GM15510 (cell line): ENCODE data around the gene SELP.

Source experiments
- POLR2A ChIP-seq: IDR thresholded peaks from 3 replicates; pipeline ENCODE4 v1.6.1; 2011; ENCODE audit warnings: borderline replicate concordance; ENCODE audit not compliant: insufficient read length; ENCODE audit errors: extremely low read depth

Gene SELP

DNA sequence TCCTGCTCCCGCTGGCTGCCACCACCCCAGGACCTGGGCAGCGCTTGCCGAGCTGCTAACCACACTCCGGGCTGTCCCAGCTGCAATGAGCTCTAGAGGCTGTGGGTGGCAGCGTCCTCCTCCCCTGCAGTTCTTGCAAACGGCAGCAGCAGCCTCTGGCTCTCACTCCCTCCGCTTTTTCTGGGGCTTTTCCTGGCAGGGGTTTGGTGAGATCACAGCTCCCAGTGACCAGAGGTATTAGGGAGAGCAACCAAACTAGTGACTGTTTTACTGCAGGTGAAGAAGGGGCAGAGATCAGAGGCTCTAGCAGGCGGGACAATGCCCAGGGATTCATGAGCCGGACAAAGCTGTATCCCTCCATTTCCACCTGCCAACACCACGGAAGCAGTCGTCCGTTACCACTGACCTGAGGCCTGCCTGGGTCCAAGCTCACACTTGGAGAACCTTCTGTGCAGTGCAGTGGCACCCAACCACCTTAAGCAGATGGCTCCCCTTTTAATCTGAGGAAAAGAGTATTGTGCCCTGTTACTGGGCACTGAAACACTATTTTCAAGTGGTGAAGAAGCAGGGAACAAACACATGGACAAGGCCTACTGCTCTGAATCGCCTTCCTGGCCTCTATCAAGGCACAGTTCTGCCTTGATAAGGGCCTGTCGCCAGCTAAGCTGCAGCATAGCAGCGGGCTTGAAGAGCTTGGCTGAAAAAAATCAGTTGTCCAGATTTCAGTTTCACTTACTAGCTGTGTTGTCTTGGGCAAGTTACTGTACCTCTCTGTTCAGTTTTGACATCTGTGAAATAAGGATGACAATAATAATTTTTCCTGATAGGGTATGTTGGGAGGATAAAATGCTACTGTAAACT, 43.3 kb downstream of the SELP start, which contains the start of gene F5:
Gene F5 (minus strand): TSS at position 87 of the 861 bp plus-strand sequence. CDS start 95 bp downstream, outside the sequence.
- no peak for TF ChIP-seq POLR2A

DNA sequence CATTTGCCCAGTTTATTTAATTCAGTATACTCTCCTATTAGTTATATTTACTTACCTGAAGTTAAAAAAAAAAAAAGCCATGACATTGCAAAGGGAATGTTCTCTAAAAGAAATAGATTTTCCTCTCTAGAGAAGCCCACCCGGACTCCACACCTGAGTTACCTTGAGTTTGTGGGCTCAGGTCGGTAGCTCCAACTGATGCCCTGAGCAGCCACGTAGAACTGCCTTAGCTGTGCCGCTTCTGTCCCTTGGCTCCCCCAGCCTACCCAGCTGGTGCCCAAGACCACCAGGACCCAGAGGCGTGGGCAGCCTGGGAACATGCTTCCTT, 43.9 kb downstream of the SELP start:
- no peak for TF ChIP-seq POLR2A

DNA sequence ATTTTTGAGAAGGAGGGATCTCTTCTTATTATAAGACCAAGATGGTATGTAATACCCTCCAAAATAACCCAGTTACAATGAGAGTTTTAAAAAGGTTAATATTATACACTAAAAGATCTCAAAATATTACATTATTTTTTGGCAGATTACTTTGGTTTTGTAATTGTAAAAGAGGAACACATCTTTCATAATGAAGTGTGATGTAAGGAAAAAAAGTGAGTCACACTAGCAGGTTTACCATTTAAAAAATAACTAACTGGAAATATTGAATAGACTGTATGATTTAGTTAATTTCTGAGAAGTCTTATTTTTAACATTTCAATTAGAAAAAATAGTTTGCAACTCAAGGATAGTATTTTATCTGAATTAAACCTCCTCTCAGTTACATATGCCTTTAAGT, 44.7 kb downstream of the SELP start:
- no peak for TF ChIP-seq POLR2A

DNA sequence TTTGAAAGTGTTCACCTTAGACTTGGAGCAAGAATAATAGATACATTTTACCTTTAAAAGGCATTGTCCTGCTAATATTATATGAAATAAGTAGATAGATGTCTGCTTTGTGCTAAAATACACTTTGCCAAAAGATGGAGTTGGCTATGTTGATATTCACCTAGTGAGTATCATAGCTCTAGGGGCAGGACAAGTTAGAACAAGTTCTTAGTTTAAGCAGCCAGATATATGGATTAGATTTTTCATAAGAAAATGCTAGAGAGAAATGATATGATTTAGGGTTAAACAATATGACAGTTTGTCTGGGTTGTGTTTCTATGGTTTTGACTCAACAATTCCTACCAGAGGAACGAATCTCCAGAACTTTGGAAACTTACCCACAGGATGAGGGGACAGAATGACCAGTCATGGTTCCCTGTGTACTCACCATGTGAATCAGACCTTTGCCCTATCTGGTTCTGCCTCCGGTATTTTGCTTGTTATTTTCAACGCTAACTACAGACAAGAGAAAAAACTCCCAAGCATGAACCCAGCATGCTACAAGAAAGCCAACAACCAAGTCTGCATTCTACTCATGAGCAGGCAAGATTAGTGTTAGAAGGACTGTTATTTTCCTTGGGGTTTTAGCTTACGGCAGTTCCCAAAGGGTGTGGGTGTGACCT, 45.3 kb downstream of the SELP start:
- TF ChIP-seq POLR2A = no peak

DNA sequence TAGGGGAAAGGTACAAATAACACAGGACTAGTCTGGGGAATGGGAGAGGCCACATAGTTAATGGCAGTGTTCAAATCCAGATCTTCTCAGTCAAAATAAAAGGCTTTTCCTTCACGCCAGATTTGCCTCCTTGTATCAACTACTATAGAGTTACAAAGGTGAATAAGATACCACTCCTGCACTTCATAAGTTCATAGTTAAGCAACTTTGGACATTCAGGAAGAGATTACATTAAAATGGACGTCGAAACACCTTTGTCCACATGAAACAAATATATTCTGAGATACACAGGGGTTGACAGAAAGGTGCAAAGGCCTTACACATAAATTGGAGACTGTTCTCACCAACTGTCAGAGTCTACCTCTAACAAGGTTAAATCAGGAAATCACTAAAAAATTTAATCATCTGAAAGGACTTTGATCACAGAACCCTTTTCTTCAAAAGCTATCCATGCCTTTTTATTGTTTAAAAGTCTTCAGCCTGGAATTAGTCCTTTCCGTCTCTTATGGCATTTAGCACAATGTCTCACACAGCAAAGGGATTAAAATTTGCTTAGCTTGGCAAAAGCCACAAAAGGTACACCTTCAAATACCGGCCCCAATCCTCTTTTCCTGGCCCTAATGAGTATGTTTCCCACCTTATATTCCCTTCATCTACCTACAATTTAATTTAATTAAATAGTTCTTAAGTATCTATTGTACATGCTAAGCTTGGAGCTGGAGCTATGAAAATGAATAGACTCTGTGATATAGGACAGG, 51.8 kb downstream of the SELP start:
- no peak for TF ChIP-seq POLR2A

DNA sequence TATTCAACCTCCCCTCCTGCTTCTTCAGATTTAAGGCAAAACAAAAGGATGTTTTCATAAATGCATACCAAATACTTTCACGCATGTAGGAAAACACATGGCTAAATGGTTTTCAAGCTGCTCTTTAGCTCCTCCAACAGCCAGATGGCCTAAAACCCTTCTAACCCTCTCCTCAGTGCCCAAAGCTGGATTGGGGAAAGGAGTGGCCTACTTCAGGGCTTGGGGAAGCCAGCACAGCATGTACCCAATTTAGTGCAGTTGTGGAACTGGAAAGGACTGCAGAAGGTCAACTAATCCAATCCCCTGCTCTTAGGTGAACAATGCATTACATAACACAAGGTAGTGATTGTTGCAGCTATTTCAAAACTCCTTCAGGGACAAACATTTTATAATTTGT, 53.0 kb downstream of the SELP start:
- TF ChIP-seq POLR2A = no peak

DNA sequence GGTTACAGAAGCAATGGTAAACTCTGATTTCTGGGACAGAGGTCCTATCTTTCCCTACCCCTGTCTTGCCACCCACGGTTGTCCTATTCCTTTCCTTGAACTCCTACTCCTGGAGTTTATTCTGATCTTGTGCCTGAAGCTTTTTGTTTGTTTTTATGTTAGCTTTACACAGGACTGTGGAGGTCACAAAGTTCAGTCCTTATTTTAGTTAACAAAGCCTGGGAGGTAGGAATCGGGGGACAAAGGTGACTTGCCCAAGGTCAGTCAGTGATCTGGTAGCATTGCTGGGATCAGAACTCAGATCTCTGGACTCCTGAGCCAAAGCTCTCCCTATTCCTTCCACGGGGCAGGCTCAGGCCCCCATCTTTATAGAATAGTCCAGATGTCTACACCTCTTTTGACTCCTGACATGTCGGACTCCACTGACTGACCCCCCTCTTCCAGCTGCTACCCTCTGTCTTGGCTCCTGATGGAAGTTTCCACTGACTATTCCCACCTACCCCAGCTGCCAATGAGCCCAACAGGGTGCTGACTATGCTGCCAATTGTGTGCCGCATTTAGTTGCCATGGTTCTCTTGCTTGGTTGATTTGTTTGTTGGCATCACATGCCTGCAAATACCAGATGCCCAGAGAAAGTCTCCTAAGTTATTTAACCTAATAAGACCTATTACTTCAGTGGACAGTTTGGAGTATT, 53.5 kb downstream of the SELP start:
- no peak for TF ChIP-seq POLR2A

DNA sequence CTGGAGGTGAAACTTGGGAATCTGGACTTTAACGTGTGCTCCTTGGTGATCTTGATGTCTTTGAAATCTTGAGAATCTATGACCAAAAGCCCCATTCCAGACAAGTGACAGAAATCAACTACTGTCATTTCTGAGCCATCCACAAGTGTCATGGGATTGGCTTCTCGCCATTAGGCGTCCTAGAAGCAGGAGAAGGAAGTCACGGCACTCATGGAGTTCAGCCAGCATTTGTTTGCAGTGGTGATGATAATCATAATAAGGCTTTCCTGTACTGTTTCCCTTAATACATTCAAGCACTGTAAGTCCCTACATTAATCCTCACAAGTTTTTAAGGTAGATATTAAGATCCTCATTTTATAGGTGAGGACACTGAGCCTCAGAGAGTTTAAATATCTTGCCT, 55.6 kb downstream of the SELP start:
- TF ChIP-seq POLR2A = no peak

DNA sequence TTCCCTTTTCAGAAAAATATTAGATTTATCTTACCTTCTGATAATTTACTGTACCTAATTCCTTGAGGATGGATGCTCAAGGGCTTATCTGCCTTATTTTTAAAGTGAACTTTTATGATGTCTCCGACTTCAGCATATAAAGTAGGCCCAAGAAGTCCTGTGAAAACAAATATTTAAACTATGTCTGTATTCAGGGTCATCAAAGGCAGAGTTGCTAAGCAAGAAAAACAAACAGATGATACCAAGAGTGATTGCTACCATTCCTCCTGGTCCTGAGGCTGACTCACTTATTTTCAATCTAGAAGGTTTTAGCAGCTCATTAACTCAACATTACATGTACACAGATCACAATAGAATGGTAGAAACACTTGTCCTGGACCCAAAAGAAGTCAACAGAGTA, 57.7 kb downstream of the SELP start:
- no peak for TF ChIP-seq POLR2A

DNA sequence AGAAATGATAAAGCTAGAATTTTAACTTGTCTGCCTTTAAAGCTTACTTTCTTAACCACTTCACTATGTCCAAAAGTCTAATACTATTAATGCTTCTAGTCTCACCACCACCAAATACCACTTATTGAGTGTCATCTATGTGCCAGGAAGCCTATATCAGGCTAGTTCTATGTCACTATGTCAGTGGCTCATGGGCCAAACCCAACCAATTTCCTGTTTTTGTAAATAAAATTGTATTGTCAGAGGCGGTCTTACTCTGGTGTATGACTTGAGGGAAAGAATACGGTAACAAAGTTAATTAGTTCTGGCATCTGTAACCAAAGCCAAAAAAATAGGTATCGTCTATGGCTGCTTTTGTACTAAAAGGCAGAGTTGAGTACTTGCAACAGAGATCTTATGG, 58.5 kb downstream of the SELP start:
- TF ChIP-seq POLR2A = no peak

DNA sequence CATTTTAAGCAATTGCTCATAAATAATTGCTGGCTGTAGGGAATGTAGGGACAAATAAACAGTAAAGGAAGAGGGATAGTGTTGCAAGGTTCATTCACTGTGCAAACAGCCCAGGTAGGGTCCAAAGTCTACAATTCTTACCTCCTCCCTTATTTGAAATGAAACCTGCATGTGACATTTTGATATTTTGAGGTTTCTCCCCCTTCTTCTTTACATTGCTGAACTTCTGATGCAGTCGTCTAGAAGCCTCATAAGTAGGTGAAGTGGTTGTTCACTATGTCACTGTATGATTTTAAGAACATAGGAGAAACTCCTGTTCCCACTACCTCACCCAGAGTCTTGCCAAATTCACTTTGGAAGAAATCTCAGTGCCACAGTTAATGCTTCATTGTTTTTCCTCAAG, 59.8 kb downstream of the SELP start:
- no peak for TF ChIP-seq POLR2A

DNA sequence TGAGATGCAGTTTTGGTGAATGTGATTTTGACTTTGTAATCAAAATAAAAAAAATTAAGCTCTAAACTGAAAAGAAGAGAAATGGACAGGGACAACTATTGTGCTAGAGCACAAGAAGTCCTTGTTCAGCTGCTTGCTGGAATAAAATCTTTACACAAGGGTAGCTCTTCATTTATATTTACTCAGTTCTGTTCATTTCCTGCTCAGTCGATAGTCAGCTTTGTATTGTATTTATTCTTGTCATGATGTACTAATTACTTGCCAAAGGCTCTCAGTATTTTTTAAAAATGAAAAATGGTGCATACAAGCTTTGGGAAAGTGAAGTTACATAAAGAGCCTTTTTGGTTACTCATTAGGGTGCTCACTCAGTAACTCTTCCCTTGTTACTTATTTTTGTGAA, 61.4 kb downstream of the SELP start:
- no peak for TF ChIP-seq POLR2A

DNA sequence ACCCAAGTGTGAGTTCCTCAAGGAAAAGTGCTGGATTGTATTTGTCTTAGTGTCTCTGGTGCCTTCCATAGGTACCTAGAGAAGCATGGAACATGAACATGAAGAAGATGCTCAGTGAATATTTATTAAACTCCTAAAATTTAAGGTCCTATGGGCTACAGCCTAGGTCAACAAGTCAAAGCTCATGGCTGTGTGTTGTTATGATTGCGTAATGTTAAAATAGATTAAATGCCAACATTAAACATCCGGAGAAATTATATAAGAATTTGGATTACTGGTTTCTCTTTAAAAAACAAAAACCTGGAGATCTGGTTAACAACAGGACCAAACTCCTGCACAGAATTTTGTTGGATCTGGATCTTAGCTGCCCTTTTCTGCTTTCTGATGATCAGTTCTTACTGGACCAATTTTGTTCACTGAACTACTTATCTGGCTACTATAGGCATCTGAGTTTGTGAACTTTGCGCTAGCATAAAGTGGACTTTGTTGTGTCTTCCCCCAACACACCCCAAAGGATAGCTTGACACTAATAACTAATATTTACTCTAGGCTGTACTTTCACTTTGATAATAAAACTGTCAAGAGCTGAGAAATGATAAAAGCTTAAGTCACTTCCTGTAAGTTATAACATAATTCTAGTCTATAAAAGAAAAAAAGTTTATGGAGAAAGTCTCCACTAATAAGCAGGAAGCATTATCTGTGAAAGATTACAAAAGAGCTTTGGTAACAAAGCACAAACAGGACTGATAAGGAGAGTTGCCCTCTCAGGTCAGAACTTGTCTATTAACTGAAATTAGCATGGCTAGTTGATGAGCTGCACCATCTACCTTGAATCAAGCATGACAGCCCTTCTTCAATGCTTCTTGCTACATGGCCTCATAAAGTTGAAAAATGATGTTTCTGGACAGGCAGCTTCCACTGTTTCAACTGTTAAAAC, 64.3 kb downstream of the SELP start:
- no peak for TF ChIP-seq POLR2A

DNA sequence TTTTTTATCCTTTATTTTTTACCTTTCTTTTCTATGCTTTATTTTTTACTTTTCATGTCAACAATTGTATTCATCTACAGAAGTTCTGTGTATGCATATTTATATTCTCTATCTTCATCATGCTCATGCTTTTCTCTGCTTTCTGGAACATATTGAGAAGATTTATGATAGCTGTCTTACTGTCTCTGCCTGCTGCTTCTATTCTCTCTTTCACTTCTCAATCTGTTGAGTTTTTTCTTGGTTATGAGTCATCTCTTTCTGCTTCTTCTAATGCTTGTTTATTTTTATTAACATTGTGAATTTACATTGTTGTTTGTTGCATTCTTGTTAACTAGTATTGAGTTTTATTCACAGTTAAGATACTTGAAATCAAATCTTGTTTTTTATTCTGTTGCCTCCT, 66.3 kb downstream of the SELP start:
- TF ChIP-seq POLR2A = no peak
